Progenitor cell of endocrine pancreas (in vitro differentiated cells): ENCODE measurements around the gene MYBL2. TPM values are rescaled to one million over a fixed set of nuclear protein-coding genes. Genes with fewer than 3 reads are reported as not detected.

Experiments used
- DNase-seq: peaks from one replicate; pipeline ENCODE4 v3.0.0; 2021; ENCODE audit warnings: low spot score; ENCODE audit not compliant: unreplicated experiment
- H3K27ac Mint-ChIP-seq: 2 replicates; pipeline ENCODE4 v1.8.0; 2021; ENCODE audit warnings: mild to moderate bottlenecking, moderate library complexity, mixed read lengths
- H3K27me3 Mint-ChIP-seq: 2 replicates; pipeline ENCODE4 v1.8.0; 2021; ENCODE audit warnings: mixed read lengths
- H3K36me3 Mint-ChIP-seq: 2 replicates; pipeline ENCODE4 v1.8.0; 2022; ENCODE audit warnings: mixed read lengths; ENCODE audit not compliant: insufficient read depth
- H3K4me1 Mint-ChIP-seq: 2 replicates; pipeline ENCODE4 v1.8.0; 2021; ENCODE audit warnings: low read depth, mixed read lengths
- H3K4me3 Mint-ChIP-seq: 2 replicates; pipeline ENCODE4 v1.8.0; 2021; ENCODE audit warnings: low read depth, mild to moderate bottlenecking, moderate library complexity, mixed read lengths
- H3K9me3 Mint-ChIP-seq: 2 replicates; pipeline ENCODE4 v1.8.0; 2021; ENCODE audit warnings: low read depth, mixed read lengths
- total RNA-seq: library from RNA; stranded (reverse); gene quantifications from 2 replicates; pipeline ENCODE4 v1.2.1, GENCODE V29; 2021
- TF ChIP-seq, protein P1 (sequence below): fragments of 200-600 bp; sonication (generic); IDR thresholded peaks from one replicate; pipeline ENCODE4 v1.5.0; 2021; ENCODE audit warnings: antibody characterized with exemption, mild to moderate bottlenecking; ENCODE audit not compliant: unreplicated experiment

The MYBL2 gene
- total RNA-seq, 1 donor from 2014 or later, result 43.3 TPM

DNA sequence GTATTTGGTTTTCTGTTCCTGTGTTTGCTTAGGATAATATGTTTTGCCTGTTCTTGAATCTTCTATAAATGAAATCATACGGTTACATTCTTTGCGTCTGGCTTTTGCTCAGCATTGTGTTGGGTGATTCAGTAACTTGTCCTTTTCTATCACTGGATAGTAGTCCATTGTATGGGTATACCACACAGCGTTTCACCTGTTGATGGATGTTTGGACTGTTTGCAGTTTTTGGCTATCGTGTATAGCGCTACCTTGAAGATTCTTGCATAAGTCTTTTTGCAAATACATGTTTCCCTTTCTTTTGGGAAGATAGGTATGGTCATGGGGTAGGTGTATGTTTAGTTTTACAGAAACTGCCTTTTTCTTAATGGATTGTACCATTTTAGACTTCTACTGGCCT is 9.5 kb downstream of the MYBL2 start:
- no peak overlapping the region for H3K27ac Mint-ChIP-seq

DNA sequence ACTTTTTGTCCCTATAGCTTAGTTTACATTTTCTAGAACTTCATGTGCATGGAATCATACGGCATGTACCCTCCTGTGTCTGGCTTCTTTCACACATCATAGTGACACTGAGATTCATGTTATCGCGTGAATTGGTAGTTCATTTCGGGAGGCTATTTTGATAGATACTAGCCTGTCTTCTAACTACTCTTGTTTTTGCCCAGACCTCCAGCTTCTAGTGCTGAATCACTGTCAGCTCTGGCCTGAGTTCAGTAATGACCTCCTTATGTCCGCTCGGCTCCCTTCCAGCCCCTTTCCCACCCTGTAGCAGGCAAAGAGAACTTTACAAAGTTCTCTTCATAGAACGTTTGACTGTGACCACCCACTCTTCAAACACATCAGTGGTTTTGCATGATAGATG is 14.1 kb downstream of the MYBL2 start:
- no peak overlapping the region for H3K27ac Mint-ChIP-seq
- no peak overlapping the region for H3K4me3 Mint-ChIP-seq

More for the DNA sequence above, 9.5 kb downstream of the MYBL2 start:
- peaks cover 4% of the 10 kb centered on the region for H3K4me1 Mint-ChIP-seq
- no peak for DNase-seq
- peaks cover 3% of the 10 kb centered on the region for H3K9me3 Mint-ChIP-seq
- H3K36me3 Mint-ChIP-seq, result peaks cover 13% of the 10 kb centered on the region
- H3K4me3 Mint-ChIP-seq, result no peak overlapping the region
- TF ChIP-seq, protein P1, sequence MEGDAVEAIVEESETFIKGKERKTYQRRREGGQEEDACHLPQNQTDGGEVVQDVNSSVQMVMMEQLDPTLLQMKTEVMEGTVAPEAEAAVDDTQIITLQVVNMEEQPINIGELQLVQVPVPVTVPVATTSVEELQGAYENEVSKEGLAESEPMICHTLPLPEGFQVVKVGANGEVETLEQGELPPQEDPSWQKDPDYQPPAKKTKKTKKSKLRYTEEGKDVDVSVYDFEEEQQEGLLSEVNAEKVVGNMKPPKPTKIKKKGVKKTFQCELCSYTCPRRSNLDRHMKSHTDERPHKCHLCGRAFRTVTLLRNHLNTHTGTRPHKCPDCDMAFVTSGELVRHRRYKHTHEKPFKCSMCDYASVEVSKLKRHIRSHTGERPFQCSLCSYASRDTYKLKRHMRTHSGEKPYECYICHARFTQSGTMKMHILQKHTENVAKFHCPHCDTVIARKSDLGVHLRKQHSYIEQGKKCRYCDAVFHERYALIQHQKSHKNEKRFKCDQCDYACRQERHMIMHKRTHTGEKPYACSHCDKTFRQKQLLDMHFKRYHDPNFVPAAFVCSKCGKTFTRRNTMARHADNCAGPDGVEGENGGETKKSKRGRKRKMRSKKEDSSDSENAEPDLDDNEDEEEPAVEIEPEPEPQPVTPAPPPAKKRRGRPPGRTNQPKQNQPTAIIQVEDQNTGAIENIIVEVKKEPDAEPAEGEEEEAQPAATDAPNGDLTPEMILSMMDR, result no peak
- no peaks in the 10 kb centered on the region for H3K27me3 Mint-ChIP-seq

DNA sequence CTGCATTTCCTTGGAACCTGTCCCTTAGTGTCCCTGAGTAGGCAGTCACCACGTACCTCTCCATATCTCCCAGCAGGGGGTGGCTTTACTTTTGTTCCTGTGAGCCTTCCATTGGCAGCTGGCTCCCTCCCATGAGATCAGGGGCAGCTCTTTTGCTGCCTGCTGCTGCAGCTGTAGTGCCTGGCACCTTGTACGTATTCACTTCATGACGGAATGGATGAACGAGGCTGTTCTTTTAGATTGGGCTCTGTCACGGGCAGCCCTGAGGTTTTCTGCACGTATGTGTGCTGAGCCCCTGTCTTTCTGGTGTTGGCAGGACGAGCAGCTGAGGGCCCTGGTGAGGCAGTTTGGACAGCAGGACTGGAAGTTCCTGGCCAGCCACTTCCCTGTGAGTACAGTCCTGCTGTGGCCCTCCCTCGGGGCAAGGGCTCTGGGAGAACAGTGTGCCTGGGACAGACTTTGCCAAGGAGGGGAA is 14.6 kb downstream of the MYBL2 start:
- H3K9me3 Mint-ChIP-seq, result peaks cover 3% of the 10 kb centered on the region
- peaks cover 4% of the 10 kb centered on the region for H3K36me3 Mint-ChIP-seq
- H3K27ac Mint-ChIP-seq, result no peak overlapping the region
- H3K27me3 Mint-ChIP-seq, result no peaks in the 10 kb centered on the region
- peaks cover 4% of the 10 kb centered on the region for H3K4me1 Mint-ChIP-seq
- no peak overlapping the region for H3K4me3 Mint-ChIP-seq
- TF ChIP-seq, protein P1, result peak; percentile 17
- no peak for DNase-seq

More for the DNA sequence above, 14.1 kb downstream of the MYBL2 start:
- Mint-ChIP-seq H3K4me1 (peaks cover 4% of the 10 kb centered on the region), H3K36me3 (peaks cover 8% of the 10 kb centered on the region), H3K27me3 (no peaks in the 10 kb centered on the region), H3K9me3 (peaks cover 3% of the 10 kb centered on the region)
- no peak for DNase-seq
- TF ChIP-seq, protein P1, result no peak

DNA sequence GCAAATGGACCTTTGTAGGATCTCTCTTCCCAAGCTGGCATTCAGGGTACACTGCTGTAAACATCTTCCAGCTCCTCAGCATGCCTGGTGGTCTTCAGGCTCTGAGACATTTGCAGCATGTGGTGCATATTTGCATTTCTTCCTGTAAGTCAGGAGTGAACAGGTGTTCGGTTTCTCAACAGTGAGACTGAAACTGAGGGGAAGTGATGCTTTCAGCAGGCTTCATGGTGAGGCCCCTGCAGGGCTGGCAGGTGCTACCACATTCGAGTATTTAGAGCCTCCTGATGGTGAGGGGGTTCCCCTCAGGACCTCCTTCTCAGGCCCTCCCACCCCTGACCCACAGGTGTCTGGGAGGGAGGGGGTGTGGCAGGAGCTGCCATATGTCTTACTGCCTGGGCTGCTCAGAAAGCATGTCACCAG is 15.1 kb downstream of the MYBL2 start:
- DNase-seq, result no peak
- no peak overlapping the region for H3K4me3 Mint-ChIP-seq
- peaks cover 4% of the 10 kb centered on the region for H3K4me1 Mint-ChIP-seq
- H3K9me3 Mint-ChIP-seq, result peaks cover 3% of the 10 kb centered on the region
- peaks cover 4% of the 10 kb centered on the region for H3K36me3 Mint-ChIP-seq
- TF ChIP-seq, protein P1, result no peak
- no peak overlapping the region for H3K27ac Mint-ChIP-seq
- H3K27me3 Mint-ChIP-seq, result no peaks in the 10 kb centered on the region

DNA sequence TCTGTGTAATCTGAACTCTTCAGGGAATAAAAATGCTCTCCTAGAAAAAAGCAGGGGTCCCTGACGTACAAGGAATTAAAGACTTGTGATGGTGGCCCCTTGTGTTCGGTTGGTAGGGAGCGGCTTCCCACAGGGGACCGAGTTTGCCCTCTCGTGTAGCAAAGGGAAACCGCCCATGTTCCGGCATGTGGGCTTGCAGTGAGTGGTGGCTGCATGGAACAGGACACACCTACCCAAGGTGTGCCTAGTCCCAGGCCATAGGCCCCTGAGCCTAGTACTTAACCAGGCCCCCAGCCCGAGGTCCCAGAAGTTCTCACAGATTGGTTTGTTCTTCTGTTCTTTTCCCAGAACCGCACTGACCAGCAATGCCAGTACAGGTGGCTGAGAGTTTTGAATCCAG is 15.5 kb downstream of the MYBL2 start:
- Mint-ChIP-seq H3K4me1 (peaks cover 1% of the 10 kb centered on the region), H3K36me3 (peaks cover 1% of the 10 kb centered on the region), H3K4me3 (no peak overlapping the region), H3K9me3 (no peaks in the 10 kb centered on the region), H3K27me3 (no peaks in the 10 kb centered on the region), H3K27ac (no peak overlapping the region)
- DNase-seq, result no peak
- TF ChIP-seq, protein P1, result no peak
